Astrocyte of the spinal cord (primary cell): Measurements from ENCODE around the gene HABP4.

Experiments used
- DNase-seq: peaks from one replicate; pipeline ENCODE4 v3.0.0; 2011; ENCODE audit warnings: low read depth, low spot score
- H3K4me3 ChIP-seq: 2 replicates; pipeline ENCODE4 v1.5.1; 2011; ENCODE audit warnings: low read depth, mild to moderate bottlenecking, low read length, moderate library complexity
- CTCF ChIP-seq: IDR thresholded peaks from 2 replicates; pipeline ENCODE4 v1.5.1; 2012; ENCODE audit warnings: low read depth, mild to moderate bottlenecking, low read length, inconsistent platforms
- in situ Hi-C: cut with HindIII; loops from 2 replicates; pipeline ENCODE4 v1.10.0; 2017; ENCODE audit warnings: low sequenced_read_pairs

Gene HABP4

GRCh38 chr9:96458226-96458625, 8.3 kb downstream of the HABP4 start:
- H3K4me3 ChIP-seq: no peak overlapping the region
- in situ Hi-C loops: no loop called here
- no peak for TF ChIP-seq CTCF

GRCh38 chr9:96459268-96460007, 9.5 kb downstream of the HABP4 start:
- no peak overlapping the region for H3K4me3 ChIP-seq
- TF ChIP-seq CTCF: no peak
- in situ Hi-C loops: no loop called here
- no peak for DNase-seq

More at GRCh38 chr9:96458226-96458625, 8.3 kb downstream of the HABP4 start:
- no peak for DNase-seq

- in situ Hi-C loops: no loop called here
- H3K4me3 ChIP-seq: no peak overlapping the region
- no peak for TF ChIP-seq CTCF
- no peak for DNase-seq
These were observed 10.5 kb downstream of the HABP4 start for GRCh38 chr9:96460470-96460869.

- in situ Hi-C loops: no loop called here
- no peak for TF ChIP-seq CTCF
- H3K4me3 ChIP-seq: no peak overlapping the region
- no peak for DNase-seq
These were observed 10.9 kb downstream of the HABP4 start for GRCh38 chr9:96460882-96461281.

GRCh38 chr9:96461336-96461735, 11.4 kb downstream of the HABP4 start:
- TF ChIP-seq CTCF: no peak
- no peak overlapping the region for H3K4me3 ChIP-seq
- in situ Hi-C loops: no loop called here
- no peak for DNase-seq

GRCh38 chr9:96462541-96462940, 12.6 kb downstream of the HABP4 start:
- no peak for TF ChIP-seq CTCF
- in situ Hi-C loops: no loop called here
- no peak overlapping the region for H3K4me3 ChIP-seq
- no peak for DNase-seq
